ENCODE measurements around the gene SH3PXD2B.

DNA sequence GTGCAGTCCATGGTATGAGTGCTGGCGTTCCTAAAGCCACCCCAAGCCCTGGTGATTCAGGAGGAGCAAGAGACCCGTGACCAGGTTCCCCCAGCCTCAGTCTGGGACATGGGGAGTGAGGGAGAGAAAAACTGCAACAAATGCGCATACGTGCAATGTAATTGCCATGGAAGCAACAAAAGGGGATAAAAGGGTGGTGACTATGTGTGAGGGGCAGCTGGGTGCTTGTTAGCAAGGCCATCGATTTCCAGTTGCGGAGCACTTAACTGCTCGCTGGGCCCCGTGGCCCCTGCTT is 709 bp upstream of the SH3PXD2B start:
- TF ChIP-seq, protein P1, sequence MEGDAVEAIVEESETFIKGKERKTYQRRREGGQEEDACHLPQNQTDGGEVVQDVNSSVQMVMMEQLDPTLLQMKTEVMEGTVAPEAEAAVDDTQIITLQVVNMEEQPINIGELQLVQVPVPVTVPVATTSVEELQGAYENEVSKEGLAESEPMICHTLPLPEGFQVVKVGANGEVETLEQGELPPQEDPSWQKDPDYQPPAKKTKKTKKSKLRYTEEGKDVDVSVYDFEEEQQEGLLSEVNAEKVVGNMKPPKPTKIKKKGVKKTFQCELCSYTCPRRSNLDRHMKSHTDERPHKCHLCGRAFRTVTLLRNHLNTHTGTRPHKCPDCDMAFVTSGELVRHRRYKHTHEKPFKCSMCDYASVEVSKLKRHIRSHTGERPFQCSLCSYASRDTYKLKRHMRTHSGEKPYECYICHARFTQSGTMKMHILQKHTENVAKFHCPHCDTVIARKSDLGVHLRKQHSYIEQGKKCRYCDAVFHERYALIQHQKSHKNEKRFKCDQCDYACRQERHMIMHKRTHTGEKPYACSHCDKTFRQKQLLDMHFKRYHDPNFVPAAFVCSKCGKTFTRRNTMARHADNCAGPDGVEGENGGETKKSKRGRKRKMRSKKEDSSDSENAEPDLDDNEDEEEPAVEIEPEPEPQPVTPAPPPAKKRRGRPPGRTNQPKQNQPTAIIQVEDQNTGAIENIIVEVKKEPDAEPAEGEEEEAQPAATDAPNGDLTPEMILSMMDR (conservative IDR thresholded peaks at IDR 0.05; ENCODE audit: low read depth, low read length), result no peak
- TF ChIP-seq MAZ (IDR thresholded peaks at IDR 0.05; ENCODE audit: borderline replicate concordance, low read depth, low read length) (no peak), POLR2A (IDR thresholded peaks at IDR 0.05; ENCODE audit: low read depth, low read length) (no peak), CEBPB (IDR thresholded peaks at IDR 0.05; ENCODE audit: low read depth, low read length) (no peak), RFX5 (IDR thresholded peaks at IDR 0.05; ENCODE audit: low read depth, low read length) (no peak)

Measured in IMR-90 (cell line).